Common myeloid progenitor, CD34-positive (primary cell): ENCODE data around the gene RNF222.
"Not testable (repeated sequence)": the region's sequence is repeated elsewhere in the genome, so short reads cannot be mapped to it uniquely, and the experiment has no call there.

Experiments
- CTCF ChIA-PET: fragments of 350-600 bp; sonication (Branson Sonifier 250); formaldehyde crosslinking; loops from one replicate; lab custom pipeline; 2021; ENCODE audit warnings: antibody characterized with exemption; lab: Charles Lee
- POLR2A ChIA-PET: fragments of 350-600 bp; sonication (Branson Sonifier 250); formaldehyde crosslinking; loops from one replicate; lab custom pipeline; 2021; ENCODE audit warnings: antibody characterized with exemption; lab: Charles Lee
- DNase-seq, 3 donors: peaks; one replicate each; pipeline versions ENCODE4 v3.0.0 to v3.0.0-alpha.2; 2013
- H3K27ac ChIP-seq, 2 experiments: 1 replicate in 1 of 2; 2 replicates in 1 of 2; pipeline ENCODE4 v1.7.0; 2013; ENCODE audit warnings: inconsistent platforms in 2 of 2, low read length in 2 of 2, mild to moderate bottlenecking in 2 of 2, low read depth in 1 of 2, moderate library complexity in 1 of 2; ENCODE audit not compliant: severe bottlenecking in 2 of 2, insufficient read depth in 1 of 2, poor library complexity in 1 of 2
- H3K27me3 ChIP-seq, 5 experiments: replicated peaks in 2 of 5; 1 replicate in 3 of 5; 2 replicates in 2 of 5; pipeline versions ENCODE4 v1.6.1 to v1.7.0; 2013; ENCODE audit warnings: low read length in 4 of 5, mild to moderate bottlenecking in 2 of 5, moderate library complexity in 2 of 5, inconsistent platforms in 1 of 5; ENCODE audit not compliant: insufficient read depth in 5 of 5, control insufficient read depth in 4 of 5
- H3K36me3 ChIP-seq, 4 experiments: 1 replicate in 2 of 4; 2 replicates in 2 of 4; pipeline versions ENCODE4 v1.6.1 to v1.7.0; 2013; ENCODE audit warnings: low read length in 3 of 4, control low read depth in 1 of 4, mild to moderate bottlenecking in 1 of 4; ENCODE audit not compliant: control insufficient read depth in 4 of 4, insufficient read depth in 4 of 4
- H3K4me1 ChIP-seq, 4 experiments: 1 replicate in 3 of 4; 2 replicates in 1 of 4; pipeline versions ENCODE4 v1.6.1 to v1.7.1; 2013; ENCODE audit warnings: low read length in 3 of 4, mild to moderate bottlenecking in 3 of 4, control low read depth in 1 of 4, inconsistent platforms in 1 of 4, moderate library complexity in 1 of 4; ENCODE audit not compliant: control insufficient read depth in 4 of 4, insufficient read depth in 4 of 4; ENCODE audit errors: control extremely low read depth in 1 of 4
- H3K4me3 ChIP-seq, 7 experiments: 1 replicate in 4 of 7; 2 replicates in 3 of 7; pipeline versions ENCODE4 v1.5.1 to v1.7.0; 2013; ENCODE audit warnings: mild to moderate bottlenecking in 7 of 7, low read length in 6 of 7, moderate library complexity in 6 of 7, inconsistent platforms in 2 of 7, low read depth in 2 of 7, control low read depth in 1 of 7; ENCODE audit not compliant: insufficient read depth in 4 of 7, control insufficient read depth in 1 of 7; ENCODE audit errors: extremely low read depth in 1 of 7
- H3K9me3 ChIP-seq, 5 experiments: 1 replicate in 4 of 5; 2 replicates in 1 of 5; pipeline versions ENCODE4 v1.6.1 to v1.7.1; 2013; ENCODE audit warnings: low read length in 4 of 5, mild to moderate bottlenecking in 2 of 5, inconsistent platforms in 1 of 5, low read depth in 1 of 5, moderate library complexity in 1 of 5; ENCODE audit not compliant: control insufficient read depth in 4 of 5, insufficient read depth in 2 of 5; ENCODE audit errors: control extremely low read depth in 1 of 5
- WGBS: methylation state at CpG from one replicate; pipeline ENCODE4 v1.1.5; 2013; ENCODE audit not compliant: insufficient coverage; 5-methylcytosine and 5-hydroxymethylcytosine counted together

RNF222 gene

DNA sequence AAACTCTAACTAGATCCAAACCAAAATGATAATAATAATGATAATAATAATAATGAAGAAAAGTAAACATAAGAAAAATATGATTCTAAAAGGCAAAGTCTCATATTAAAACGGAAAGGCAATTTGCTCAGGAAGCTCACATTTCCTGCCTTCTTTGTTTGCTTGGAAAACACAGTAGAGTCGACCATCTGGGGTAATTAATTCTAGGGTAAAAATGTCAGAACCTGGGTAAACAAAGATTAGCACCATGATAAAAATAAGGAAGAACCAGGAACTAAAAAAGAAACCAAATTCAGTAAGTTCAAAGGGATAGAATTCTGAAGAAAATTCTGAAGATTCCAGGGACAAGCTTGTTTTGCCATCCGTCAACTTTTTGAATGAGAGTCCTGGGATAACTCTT is 37.4 kb downstream of the RNF222 start:
- no peak for DNase-seq
- Histone ChIP-seq H3K4me3 (peak overlapping the region in 3 of 7 experiments; percentile 13 to 50 (median 38)), H3K4me1 (peaks cover 8 to 37% (median 32%) of the 10 kb centered on the region in 4 experiments), H3K36me3 (peaks cover 0 to 3% (median 1%) of the 10 kb centered on the region in 4 experiments), H3K27me3 (no peaks in the 10 kb centered on the region), H3K27ac (peak overlapping the region in 1 of 2 experiments; percentile 37), H3K9me3 (no peaks in the 10 kb centered on the region)
- POLR2A ChIA-PET = interaction anchor here (0.8 to 1.8 kb wide), 2 partner anchors 16 to 34 kb away, joined by 3 to 6 read pairs; partner anchors contain the start of gene KRABD2
- CTCF ChIA-PET = interaction anchor here (0.9 to 3.9 kb wide), 10 partner anchors 10 to 114 kb away, joined by 3 to 18 read pairs (median 3); partner anchors contain the start of gene ODF4
- 0% methylated on average over 1 of the region's 3 CpGs for WGBS

DNA sequence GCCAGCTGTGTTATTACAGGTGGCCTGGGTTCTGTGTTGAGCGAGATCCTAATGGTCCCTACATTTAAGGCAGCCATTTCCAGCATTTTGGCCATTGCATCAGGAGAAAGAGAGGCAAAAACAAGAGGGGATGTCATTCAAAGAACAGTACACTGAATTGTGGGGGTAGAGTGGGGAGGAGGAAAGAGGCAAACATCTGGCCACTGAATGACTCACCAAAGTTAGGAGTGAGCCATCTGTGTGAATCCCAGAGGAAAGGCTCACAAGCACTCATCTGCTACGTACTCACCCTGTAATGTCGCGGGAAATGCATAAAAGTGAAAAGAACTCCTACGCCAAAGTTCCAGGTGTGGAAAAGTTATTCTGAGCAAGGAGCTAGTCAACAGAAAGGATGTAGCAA is 37.9 kb downstream of the RNF222 start:
- peak in 2 of 3 donors; percentile 57 to 70 for DNase-seq
- no CpG with 5 or more reads among the region's 5 CpGs for WGBS
- peaks cover 8 to 37% (median 32%) of the 10 kb centered on the region in 4 experiments for H3K4me1 ChIP-seq
- H3K27me3 ChIP-seq = no peaks in the 10 kb centered on the region
- H3K36me3 ChIP-seq = peaks cover 0 to 2% (median 0%) of the 10 kb centered on the region in 4 experiments
- CTCF ChIA-PET = interaction anchor here (1.1 to 3.9 kb wide), 4 partner anchors 10 to 113 kb away, joined by 3 to 18 read pairs (median 3); no protein-coding TSS in a partner anchor
- peak overlapping the region in 1 of 2 experiments; percentile 37 for H3K27ac ChIP-seq
- H3K4me3 ChIP-seq = peak overlapping the region in 4 of 7 experiments; percentile 2 to 50 (median 26)
- no peaks in the 10 kb centered on the region for H3K9me3 ChIP-seq
- POLR2A ChIA-PET = interaction anchor here (0.8 to 1.8 kb wide), 2 partner anchors 17 to 33 kb away, joined by 3 to 6 read pairs; partner anchors contain the start of gene KRABD2

DNA sequence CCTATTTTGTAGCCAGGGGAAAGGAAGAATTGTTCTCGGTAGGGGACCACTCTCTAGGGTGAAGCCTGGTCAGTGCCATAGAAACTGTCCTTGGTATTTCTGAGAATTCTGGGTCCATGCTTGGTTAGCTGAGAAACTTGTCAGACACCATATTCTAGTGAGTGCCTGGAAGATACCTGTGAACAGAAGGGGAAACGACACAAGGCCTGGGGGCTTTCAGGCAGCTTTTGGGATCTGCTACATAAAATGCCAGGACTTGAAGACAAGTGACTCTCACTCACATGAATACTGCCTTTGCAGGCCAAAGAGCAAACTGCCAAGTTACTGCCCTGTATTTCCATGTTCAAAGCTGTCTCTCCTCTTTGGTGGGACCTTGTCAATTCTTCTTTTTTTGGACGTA is 39.7 kb downstream of the RNF222 start:
- no peak overlapping the region for H3K4me3 ChIP-seq
- no peaks in the 10 kb centered on the region for H3K9me3 ChIP-seq
- WGBS = 96% methylated on average over 3 of the region's 3 CpGs
- POLR2A ChIA-PET = no interaction called here
- CTCF ChIA-PET = interaction anchor here (0.8 to 1.0 kb wide), 3 partner anchors 20 to 51 kb away, joined by 3 to 4 read pairs (median 3); no protein-coding TSS in a partner anchor
- no peaks in the 10 kb centered on the region for H3K27me3 ChIP-seq
- H3K4me1 ChIP-seq = peaks cover 10 to 47% (median 35%) of the 10 kb centered on the region in 4 experiments
- H3K27ac ChIP-seq = no peak overlapping the region
- no peaks in the 10 kb centered on the region for H3K36me3 ChIP-seq
- no peak for DNase-seq

DNA sequence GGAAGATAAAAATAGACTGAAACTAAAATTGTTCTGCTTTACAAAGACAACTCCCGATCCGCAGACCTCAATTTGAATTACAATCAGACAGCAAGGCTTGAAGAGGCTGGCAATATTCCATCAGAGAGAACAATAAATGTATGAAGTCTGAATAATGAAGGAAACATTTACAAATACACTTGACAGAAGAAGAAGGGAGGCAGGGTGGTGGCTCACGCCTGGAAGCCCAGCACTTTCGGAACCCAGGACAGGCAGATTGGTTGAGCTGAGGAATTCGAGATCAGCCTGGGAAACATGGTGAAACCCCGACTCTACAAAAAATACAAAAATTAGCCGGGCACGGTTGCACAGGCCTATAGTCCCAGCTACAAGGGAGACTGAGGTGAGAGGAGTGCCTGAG is 43.4 kb downstream of the RNF222 start:
- Histone ChIP-seq H3K4me3 (peak overlapping the region in 1 of 7 experiments; percentile 23), H3K36me3 (no peaks in the 10 kb centered on the region), H3K9me3 (no peaks in the 10 kb centered on the region), H3K4me1 (peaks cover 0 to 16% (median 9%) of the 10 kb centered on the region in 4 experiments), H3K27me3 (no peaks in the 10 kb centered on the region), H3K27ac (peak overlapping the region in 1 of 2 experiments; percentile 17)
- CTCF ChIA-PET = no interaction called here
- 75% methylated on average over 2 of the region's 8 CpGs for WGBS
- no peak for DNase-seq
- POLR2A ChIA-PET = interaction anchor here (0.6 kb wide), 1 partner anchor 147 kb away, joined by 4 read pairs; no protein-coding TSS in a partner anchor

DNA sequence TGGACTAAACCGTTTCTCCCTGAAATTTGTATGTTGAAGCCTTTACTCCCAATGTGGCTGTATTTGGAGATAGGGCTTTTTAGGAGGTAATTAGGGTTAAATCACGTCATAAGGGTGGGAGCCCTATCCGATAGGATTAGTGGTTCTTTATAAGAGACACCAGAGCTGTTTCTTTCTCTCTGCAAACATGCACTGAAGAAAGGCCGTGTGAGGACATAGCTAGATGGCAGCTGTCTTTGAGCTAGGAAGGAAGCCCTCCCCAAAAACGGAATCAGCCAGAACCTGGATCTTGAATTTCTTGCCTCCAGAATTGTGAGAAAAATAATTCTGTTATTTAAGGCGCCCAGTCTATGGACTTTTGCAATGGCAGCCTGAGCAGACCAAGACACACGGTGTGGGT is 43.9 kb downstream of the RNF222 start:
- WGBS = 72% methylated on average over 3 of the region's 7 CpGs

DNA sequence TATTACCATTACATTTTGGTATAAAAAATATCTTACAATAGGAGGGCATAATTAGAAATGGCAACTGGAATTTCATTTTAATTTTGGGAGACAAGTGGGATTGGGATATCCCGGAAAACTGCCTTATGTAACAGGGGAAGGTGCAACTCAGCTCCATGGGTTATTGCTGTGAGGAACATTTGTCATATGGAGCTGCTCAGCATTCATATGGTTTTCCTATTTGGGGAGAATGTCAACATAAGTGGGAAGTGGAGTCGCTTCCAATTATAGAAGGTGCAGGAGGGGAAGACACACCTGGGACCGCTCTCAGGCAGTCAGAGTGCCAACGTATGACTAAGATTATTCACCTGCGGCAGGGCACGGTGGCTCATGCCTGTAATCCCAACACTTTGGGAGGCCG is 47.3 kb downstream of the RNF222 start:
- 95% methylated on average over 7 of the region's 7 CpGs for WGBS
- H3K9me3 ChIP-seq = no peaks in the 10 kb centered on the region
- H3K36me3 ChIP-seq = no peaks in the 10 kb centered on the region
- H3K4me1 ChIP-seq = peaks cover 2 to 12% (median 6%) of the 10 kb centered on the region in 4 experiments
- peaks cover 0 to 2% (median 0%) of the 10 kb centered on the region in 5 experiments for H3K27me3 ChIP-seq
- no peak overlapping the region for H3K4me3 ChIP-seq
- CTCF ChIA-PET = interaction anchor here (0.9 to 1.0 kb wide), 3 partner anchors 12 to 49 kb away, joined by 3 read pairs; partner anchors contain the start of gene KRABD2
- POLR2A ChIA-PET = interaction anchor here (0.5 kb wide), 1 partner anchor 103 kb away, joined by 3 read pairs; no protein-coding TSS in a partner anchor
- no peak overlapping the region for H3K27ac ChIP-seq
- no peak for DNase-seq

More for the DNA sequence above, 43.9 kb downstream of the RNF222 start:
- H3K27me3 ChIP-seq = no peaks in the 10 kb centered on the region
- H3K9me3 ChIP-seq = no peaks in the 10 kb centered on the region
- ChIA-PET POLR2A (no interaction called here), CTCF (no interaction called here)
- DNase-seq = no peak
- peak overlapping the region in 1 of 7 experiments; percentile 23 for H3K4me3 ChIP-seq
- no peaks in the 10 kb centered on the region for H3K36me3 ChIP-seq
- H3K27ac ChIP-seq = peak overlapping the region in 1 of 2 experiments; percentile 17
- peaks cover 0 to 11% (median 5%) of the 10 kb centered on the region in 4 experiments for H3K4me1 ChIP-seq

DNA sequence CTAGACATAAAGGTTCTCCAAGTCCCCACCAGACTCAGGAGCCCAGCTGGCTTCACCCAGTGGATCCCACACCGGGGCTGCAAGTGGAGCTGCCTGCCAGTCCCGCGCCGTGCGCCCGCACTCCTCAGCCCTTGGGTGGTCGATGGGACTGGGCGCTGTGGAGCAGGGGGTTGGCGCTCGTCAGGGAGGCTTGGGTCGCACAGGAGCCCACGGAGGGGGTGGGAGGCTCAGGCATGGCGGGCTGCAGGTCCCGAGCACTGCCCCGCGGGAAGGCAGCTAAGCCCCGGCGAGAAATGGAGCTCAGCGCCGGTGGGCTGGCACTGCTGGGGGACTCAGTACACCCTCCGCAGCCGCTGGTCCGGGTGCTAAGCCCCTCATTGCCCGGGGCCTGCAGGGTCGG is 50.6 kb downstream of the RNF222 start:
- H3K27me3 ChIP-seq, H3K36me3 ChIP-seq, POLR2A ChIA-PET, H3K27ac ChIP-seq, DNase-seq, H3K9me3 ChIP-seq: not testable (repeated sequence)
- 61% methylated on average over 11 of the region's 25 CpGs for WGBS
- CTCF ChIA-PET = interaction anchor here (1.4 to 3.4 kb wide), 3 partner anchors 9 to 29 kb away, joined by 5 to 16 read pairs (median 6); partner anchors contain the start of gene KRABD2
- Histone ChIP-seq H3K4me1 (peaks cover 0 to 12% (median 3%) of the 10 kb centered on the region in 4 experiments), H3K4me3 (peak overlapping the region in 2 of 7 experiments; percentile 48 to 51)
